H1 (cell line): ENCODE measurements around the gene ANKS1B. TPM values are rescaled to one million over a fixed set of nuclear protein-coding genes. Genes with fewer than 3 reads are reported as not detected.

Experiments
- CTCF ChIA-PET: fragments of 300-600 bp; sonication (Branson Sonifier 250); formaldehyde crosslinking; loops from one replicate; lab custom pipeline; 2021; ENCODE audit not compliant: partially characterized antibody; lab: Charles Lee
- POLR2A ChIA-PET: fragments of 300-600 bp; sonication (Branson Sonifier 250); formaldehyde crosslinking; loops from one replicate; lab custom pipeline; 2021; ENCODE audit warnings: inconsistent platforms; ENCODE audit not compliant: partially characterized antibody; lab: Charles Lee
- DNase-seq, 2 experiments: peaks; one replicate each; pipeline versions ENCODE4 v3.0.0 to v3.0.0-alpha.2; 2010 to 2022; ENCODE audit warnings: low spot score in 2 of 2, low read depth in 1 of 2, mixed read lengths in 1 of 2
- FAIRE-seq: peaks from 2 replicates; lab custom pipeline; 2011; peaks lifted over from hg19 to GRCh38; lab: Jason Lieb, UNC
- H2AFZ ChIP-seq: 2 replicates; pipeline ENCODE4 v1.8.1; 2012; ENCODE audit warnings: low read length, inconsistent platforms
- H2AK5ac ChIP-seq: 2 replicates; pipeline ENCODE4 v1.6.1; 2013; ENCODE audit warnings: low read depth, low read length
- H2BK120ac ChIP-seq: replicated peaks from 2 replicates; pipeline ENCODE3; 2013; ENCODE audit warnings: low read depth, low read length, inconsistent platforms
- H2BK12ac ChIP-seq: 2 replicates; pipeline ENCODE4 v1.6.1; 2013; ENCODE audit warnings: low read depth, low read length
- H2BK15ac ChIP-seq: 2 replicates; pipeline ENCODE4 v1.6.1; 2013; ENCODE audit warnings: low read length
- H2BK20ac ChIP-seq: 2 replicates; pipeline ENCODE4 v1.6.1; 2013; ENCODE audit warnings: low read length
- H2BK5ac ChIP-seq: 2 replicates; pipeline ENCODE4 v1.6.1; 2013; ENCODE audit warnings: low read depth, low read length
- H3K14ac ChIP-seq: 2 replicates; pipeline ENCODE4 v1.6.1; 2013; ENCODE audit warnings: inconsistent platforms; ENCODE audit not compliant: insufficient read length
- H3K18ac ChIP-seq: 2 replicates; pipeline ENCODE4 v1.6.1; 2013; ENCODE audit warnings: low read length; ENCODE audit errors: extremely low read depth
- H3K23ac ChIP-seq: 2 replicates; pipeline ENCODE4 v1.6.1; 2013; ENCODE audit warnings: inconsistent platforms; ENCODE audit not compliant: insufficient read length
- H3K23me2 ChIP-seq: 2 replicates; pipeline ENCODE4 v1.6.1; 2013; ENCODE audit warnings: low read depth, low read length
- H3K27ac ChIP-seq: 2 replicates; pipeline ENCODE4 v1.6.1; 2011; ENCODE audit warnings: low read depth, low read length, inconsistent platforms
- H3K27me3 ChIP-seq, 4 experiments: replicated peaks in 1 of 4; 1 replicate in 1 of 4; 2 replicates in 3 of 4; pipeline versions ENCODE4 v1.6.1 to v1.8.1; 2011 to 2013; ENCODE audit warnings: low read length in 3 of 4, mild to moderate bottlenecking in 3 of 4, inconsistent platforms in 2 of 4, mixed read lengths in 2 of 4, moderate library complexity in 1 of 4; ENCODE audit not compliant: control insufficient read depth in 3 of 4, insufficient read depth in 3 of 4; ENCODE audit errors: extremely low read depth in 1 of 4
- H3K36me3 ChIP-seq, 4 experiments: 2 replicates each; pipeline versions ENCODE4 v1.6.1 to v1.8.1; 2011 to 2013; ENCODE audit warnings: mild to moderate bottlenecking in 4 of 4, low read length in 3 of 4, moderate library complexity in 2 of 4, control low read depth in 1 of 4, inconsistent platforms in 1 of 4; ENCODE audit not compliant: insufficient read depth in 4 of 4, control insufficient read depth in 2 of 4
- H3K4ac ChIP-seq: replicated peaks from 2 replicates; pipeline ENCODE3; 2013; ENCODE audit warnings: low read length, low read depth, mixed read lengths, inconsistent platforms; ENCODE audit not compliant: insufficient read length
- H3K4me1 ChIP-seq, 4 experiments: replicated peaks in 1 of 4; 1 replicate in 1 of 4; 2 replicates in 3 of 4; pipeline versions ENCODE4 v1.6.1 to v1.8.1; 2011 to 2013; ENCODE audit warnings: low read length in 3 of 4, inconsistent platforms in 2 of 4, mixed read lengths in 1 of 4; ENCODE audit not compliant: insufficient read depth in 4 of 4, control insufficient read depth in 3 of 4
- H3K4me2 ChIP-seq, 2 experiments: 2 replicates each; pipeline versions ENCODE4 v1.6.1 to v1.8.1; 2011 to 2013; ENCODE audit warnings: low read depth in 2 of 2, low read length in 2 of 2, control low read depth in 1 of 2, inconsistent platforms in 1 of 2, mild to moderate bottlenecking in 1 of 2; ENCODE audit not compliant: insufficient read depth in 1 of 2
- H3K4me3 ChIP-seq, 4 experiments: fragments of 200-600, 300-600 bp in 1 of 4; sonication (generic), shearing (Covaris generic), sonication (Bioruptor Twin) in 1 of 4; 2 replicates each; pipeline versions ENCODE4 v1.5.1 to v1.8.1; 2011 to 2016; ENCODE audit warnings: low read length in 4 of 4, low read depth in 3 of 4, control low read depth in 2 of 4, inconsistent platforms in 2 of 4, mild to moderate bottlenecking in 2 of 4, mixed read lengths in 1 of 4, moderate library complexity in 1 of 4; ENCODE audit not compliant: insufficient read depth in 2 of 4; ENCODE audit errors: extremely low read depth in 1 of 4
- H3K56ac ChIP-seq: replicated peaks from 2 replicates; pipeline ENCODE3; 2013; ENCODE audit warnings: low read depth, mild to moderate bottlenecking, mixed read lengths, low read length, inconsistent platforms; ENCODE audit not compliant: insufficient read length
- H3K79me1 ChIP-seq: 2 replicates; pipeline ENCODE4 v1.6.1; 2013; ENCODE audit warnings: low read depth, low read length, control low read depth
- H3K79me2 ChIP-seq, 2 experiments: 2 replicates each; pipeline versions ENCODE4 v1.6.1 to v1.8.1; 2012 to 2013; ENCODE audit warnings: low read length in 2 of 2, mild to moderate bottlenecking in 2 of 2, inconsistent platforms in 1 of 2; ENCODE audit not compliant: insufficient read depth in 2 of 2, control insufficient read depth in 1 of 2
- H3K9ac ChIP-seq, 4 experiments: replicated peaks in 1 of 4; 1 replicate in 1 of 4; 2 replicates in 3 of 4; pipeline versions ENCODE4 v1.6.1 to v1.8.1; 2011 to 2013; ENCODE audit warnings: low read depth in 3 of 4, low read length in 3 of 4, control low read depth in 2 of 4, mild to moderate bottlenecking in 2 of 4, moderate library complexity in 2 of 4, inconsistent platforms in 1 of 4; ENCODE audit errors: extremely low read depth in 1 of 4
- H3K9me3 ChIP-seq, 2 experiments: 2 replicates each; pipeline versions ENCODE4 v1.6.1 to v1.8.1; 2012 to 2013; ENCODE audit warnings: mild to moderate bottlenecking in 2 of 2, moderate library complexity in 2 of 2, control low read depth in 1 of 2, inconsistent platforms in 1 of 2, low read depth in 1 of 2, low read length in 1 of 2, mixed read lengths in 1 of 2; ENCODE audit not compliant: insufficient read depth in 2 of 2
- H4K20me1 ChIP-seq, 2 experiments: replicated peaks in 1 of 2; 2 replicates each; pipeline versions ENCODE3 to v1.8.1; 2011 to 2013; ENCODE audit warnings: inconsistent platforms in 2 of 2, low read length in 2 of 2, mild to moderate bottlenecking in 1 of 2; ENCODE audit not compliant: insufficient read depth in 2 of 2, control insufficient read depth in 1 of 2
- H4K5ac ChIP-seq: 2 replicates; pipeline ENCODE4 v1.6.1; 2013; ENCODE audit warnings: low read length, low read depth, mixed read lengths, inconsistent platforms; ENCODE audit not compliant: insufficient read length
- H4K8ac ChIP-seq: 2 replicates; pipeline ENCODE4 v1.8.0; 2013; ENCODE audit warnings: mild to moderate bottlenecking, moderate library complexity, low read length, inconsistent platforms; ENCODE audit not compliant: insufficient read depth; ENCODE audit errors: extremely low read depth
- H4K91ac ChIP-seq: replicated peaks from 2 replicates; pipeline ENCODE3; 2013; ENCODE audit warnings: low read length, mixed read lengths, inconsistent platforms; ENCODE audit not compliant: insufficient read length
- WGBS, 2 experiments: shearing (Covaris generic) in 1 of 2; methylation state at CpG; one replicate each; pipeline versions ENCODE4 v1.1.6 to v1.1.7; 2013 to 2015; ENCODE audit warnings: low lambda C conversion rate in 2 of 2, mixed read lengths in 2 of 2, inconsistent platforms in 1 of 2, low coverage in 1 of 2, missing lambda C conversion rate in 1 of 2; ENCODE audit not compliant: insufficient replicate concordance in 2 of 2, insufficient coverage in 1 of 2, insufficient read length in 1 of 2; ENCODE audit errors: extremely low coverage in 1 of 2, missing lambda C conversion rate in 1 of 2; 5-methylcytosine and 5-hydroxymethylcytosine counted together
- polyA plus RNA-seq, 7 experiments: library from polyadenylated mRNA; depleted of rRNA in 3 of 7; stranded (reverse) in 5 of 7; unstranded in 2 of 7; fragments of >200 nt in 5 of 7; fragments of 200-250 nt in 2 of 7; gene quantifications; 1 replicate in 5 of 7; 2 replicates in 1 of 7; 4 replicates in 1 of 7; pipeline versions ENCODE4 v1.2.1 to v1.2.3, GENCODE V29; 2011 to 2013; ENCODE audit warnings: missing spikeins in 2 of 7, mixed read lengths in 2 of 7
- total RNA-seq: library from RNA; stranded (reverse); fragmentation: NEBNext Ultra II Directional; extraction: Animal tissue kit (Norgen Biotek cat#: 25700); gene quantifications from 2 replicates; pipeline ENCODE4 v1.2.1, GENCODE V29; 2021

The ANKS1B gene
- total and polyA plus RNA-seq, 2 of the 8 experiments (the other 6 are each of a cell fraction or from before 2014, with no cell fraction given): 2.7 to 6.1 TPM

DNA sequence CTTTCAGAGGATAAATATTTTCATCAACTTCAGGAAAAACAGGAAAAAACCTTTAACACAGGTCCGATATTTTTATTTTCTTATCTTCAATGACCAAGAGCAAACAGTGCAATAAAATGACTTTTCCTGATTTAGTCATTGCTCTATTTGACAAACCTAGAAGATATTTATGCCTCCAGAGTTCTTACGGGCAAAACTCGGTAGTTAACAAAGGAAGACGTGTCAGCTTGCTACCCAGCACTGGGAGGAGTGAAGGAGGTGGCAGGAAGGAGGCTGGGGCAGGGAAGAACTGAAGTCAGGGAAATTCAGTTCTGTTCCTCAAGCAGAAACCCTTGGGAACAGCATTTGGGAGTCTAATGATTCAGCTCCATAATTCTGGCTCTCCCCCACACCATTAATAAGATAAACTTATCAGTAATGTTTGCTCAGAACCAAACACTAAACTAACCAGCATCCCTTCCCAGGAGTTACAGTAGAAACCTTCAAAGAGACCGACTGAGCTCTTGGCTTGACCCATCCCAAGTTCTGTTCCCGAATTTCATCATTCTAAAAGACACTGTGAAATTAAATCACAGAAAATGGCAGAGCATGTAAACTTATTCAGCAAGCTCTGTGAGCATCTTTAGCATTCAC, 1176.4 kb downstream of the ANKS1B start:
- FAIRE-seq (no peak), DNase-seq (no peak)
- H4K5ac ChIP-seq: no peak overlapping the region
- no peak overlapping the region for H4K8ac ChIP-seq
- H3K18ac ChIP-seq: no peak overlapping the region
- CTCF ChIA-PET: interaction anchor here (0.6 to 2.0 kb wide), 7 partner anchors 7 to 622 kb away, joined by 3 to 5 read pairs (median 3); no protein-coding TSS in a partner anchor
- H4K20me1 ChIP-seq: no peaks in the 10 kb centered on the region
- H2BK20ac ChIP-seq: no peak overlapping the region
- H3K9ac ChIP-seq: no peak overlapping the region
- no peak overlapping the region for H3K4me3 ChIP-seq
- no peak overlapping the region for H2BK5ac ChIP-seq
- H3K79me1 ChIP-seq: no peaks in the 10 kb centered on the region
- POLR2A ChIA-PET: no interaction called here
- no peak overlapping the region for H2BK15ac ChIP-seq
- no peak overlapping the region for H3K27ac ChIP-seq
- H2BK120ac ChIP-seq: no peak overlapping the region
- no peak overlapping the region for H3K56ac ChIP-seq
- H3K79me2 ChIP-seq: no peaks in the 10 kb centered on the region
- H2AFZ ChIP-seq: no peak overlapping the region
- no peak overlapping the region for H4K91ac ChIP-seq
- H3K4ac ChIP-seq: no peak overlapping the region
- H3K14ac ChIP-seq: no peak overlapping the region
- no peaks in the 10 kb centered on the region for H3K27me3 ChIP-seq
- no peak overlapping the region for H2AK5ac ChIP-seq
- no peaks in the 10 kb centered on the region for H3K36me3 ChIP-seq
- H2BK12ac ChIP-seq: no peak overlapping the region
- H3K23me2 ChIP-seq: no peaks in the 10 kb centered on the region
- no peak overlapping the region for H3K4me2 ChIP-seq
- H3K23ac ChIP-seq: no peak overlapping the region
- WGBS, 2 experiments: 86% methylated on average over 6 of the region's 6 CpGs; no CpG with 5 or more reads in 1 of the 2 experiments
- no peaks in the 10 kb centered on the region for H3K9me3 ChIP-seq
- H3K4me1 ChIP-seq: 0 out of 7 replicates have a peak, but pooled peaks cover 0 to 6% (median 0%) of the 10 kb centered on the region in 4 experiments
